NT2/D1 (cell line): ENCODE data around the gene COP1.

ENCODE experiments used
- SUZ12 ChIP-seq: IDR thresholded peaks from 2 replicates; pipeline ENCODE4 v1.6.1; 2011; ENCODE audit not compliant: insufficient read length, insufficient read depth; ENCODE audit errors: extremely low read depth
- YY1 ChIP-seq: IDR thresholded peaks from 2 replicates; pipeline ENCODE4 v1.6.1; 2011; ENCODE audit not compliant: insufficient read length, insufficient read depth
- ZNF274 ChIP-seq: IDR thresholded peaks from 2 replicates; pipeline ENCODE4 v1.6.1; 2011; ENCODE audit warnings: mild to moderate bottlenecking, low read depth, low read length

GRCh38 chr1:176203735-176204134 is 3.4 kb downstream of the COP1 start:
- no peak for TF ChIP-seq YY1
- TF ChIP-seq ZNF274: no peak
- no peak for TF ChIP-seq SUZ12
